Stimulated activated CD4-positive, alpha-beta T cell treated with anti-CD3 and anti-CD28 coated beads, Interleukin-15, amount 100 ng/mL, for 24 hours (primary cell): Measurements from ENCODE around the gene CYP4B1.
"Not testable (repeated sequence)": the region's sequence is repeated elsewhere in the genome, so short reads cannot be mapped to it uniquely, and the experiment has no call there.

Source experiments
- DNase-seq: peaks from one replicate; pipeline ENCODE4 v3.0.0-alpha.2; 2020

Gene CYP4B1

GRCh38 chr1:46798810-46799209 lies at the start of gene CYP4B1:
Gene CYP4B1, plus strand, starts transcription at chr1:46799046. Its CDS starts 36 bp downstream, at chr1:46799082.
- DNase-seq, result no peak

GRCh38 chr1:46749404-46749803 lies 49.4 kb upstream of the CYP4B1 start:
- DNase-seq, result no peak

- DNase-seq, result no peak
Measured at GRCh38 chr1:46749921-46750404, 48.9 kb upstream of the CYP4B1 start.

GRCh38 chr1:46753985-46754384 lies 44.9 kb upstream of the CYP4B1 start:
- DNase-seq, result no peak

- DNase-seq, result not testable (repeated sequence)
Measured at GRCh38 chr1:46754707-46755106, 44.1 kb upstream of the CYP4B1 start.

- no peak for DNase-seq
Measured at GRCh38 chr1:46755121-46755520, 43.7 kb upstream of the CYP4B1 start.

GRCh38 chr1:46757247-46757955 lies 41.4 kb upstream of the CYP4B1 start:
- no peak for DNase-seq

GRCh38 chr1:46757956-46758528 lies 40.8 kb upstream of the CYP4B1 start:
- DNase-seq, result no peak

- no peak for DNase-seq
Measured at GRCh38 chr1:46760558-46761166, 38.2 kb upstream of the CYP4B1 start.

GRCh38 chr1:46761740-46762139 lies 37.1 kb upstream of the CYP4B1 start:
- no peak for DNase-seq

GRCh38 chr1:46764402-46764801 lies 34.4 kb upstream of the CYP4B1 start:
- no peak for DNase-seq

GRCh38 chr1:46767649-46768282 lies 31.1 kb upstream of the CYP4B1 start:
- no peak for DNase-seq

- DNase-seq, result no peak
Measured at GRCh38 chr1:46768445-46768844, 30.4 kb upstream of the CYP4B1 start.

- DNase-seq, result no peak
Measured at GRCh38 chr1:46769028-46769740, 29.7 kb upstream of the CYP4B1 start.

GRCh38 chr1:46770541-46770940 lies 28.3 kb upstream of the CYP4B1 start:
- no peak for DNase-seq

GRCh38 chr1:46772571-46772970 lies 26.3 kb upstream of the CYP4B1 start:
- no peak for DNase-seq

- DNase-seq, result no peak
Measured at GRCh38 chr1:46774297-46774696, 24.5 kb upstream of the CYP4B1 start.

- not testable (repeated sequence) for DNase-seq
Measured at GRCh38 chr1:46778456-46778855, 20.4 kb upstream of the CYP4B1 start.

- DNase-seq, result no peak
Measured at GRCh38 chr1:46784666-46785065, 14.2 kb upstream of the CYP4B1 start.

- not testable (repeated sequence) for DNase-seq
Measured at GRCh38 chr1:46788634-46789033, 10.2 kb upstream of the CYP4B1 start.

- no peak for DNase-seq
Measured at GRCh38 chr1:46790446-46791101, 8.3 kb upstream of the CYP4B1 start.

GRCh38 chr1:46793126-46793525 lies 5.7 kb upstream of the CYP4B1 start:
- no peak for DNase-seq
